ENCODE measurements around the gene ZP4.
"Not testable (repeated sequence)": the region's sequence is repeated elsewhere in the genome, so short reads cannot be mapped to it uniquely, and the experiment has no call there.

ZP4 gene

DNA sequence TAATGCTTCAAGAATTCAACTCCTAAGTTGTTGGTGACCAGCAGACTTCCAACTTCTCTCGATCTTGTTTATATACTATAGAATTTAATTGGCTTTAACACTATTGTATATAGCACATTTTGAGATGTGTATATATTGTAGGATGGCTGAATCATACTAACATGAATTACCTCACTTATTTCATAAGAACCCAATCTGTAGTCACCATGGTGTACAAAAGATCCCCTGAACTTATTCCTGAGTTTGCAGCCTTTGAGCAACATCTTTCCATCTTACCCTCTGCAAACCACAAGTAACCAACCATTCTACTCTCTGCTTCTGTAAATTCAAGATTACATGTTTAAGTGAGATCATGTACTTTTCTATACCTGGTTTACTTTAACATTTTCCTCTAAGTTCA lies 12.3 kb downstream of the ZP4 start:
- DNase-seq (ENCODE audit: low read depth in 2 of 2) = no peak

DNA sequence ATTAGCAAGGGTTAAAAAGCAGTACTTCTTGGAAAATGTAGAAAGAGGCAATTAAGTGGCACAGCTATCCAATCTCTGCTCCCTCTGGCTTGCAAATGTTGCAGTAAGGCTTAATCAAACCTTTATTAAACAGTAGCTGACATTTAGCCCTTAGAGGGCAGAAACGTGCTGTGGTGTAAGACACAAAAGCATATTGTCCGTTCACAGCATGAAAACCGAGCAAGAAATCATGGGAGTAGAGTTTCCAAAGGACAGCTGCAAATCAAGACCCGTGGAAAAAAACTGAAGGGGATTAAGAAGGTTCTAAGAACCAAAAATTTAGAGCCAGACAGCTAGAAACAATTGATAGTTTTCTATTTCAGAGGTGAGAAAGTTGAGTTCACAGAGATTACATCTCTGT lies 13.1 kb downstream of the ZP4 start:
- DNase-seq (ENCODE audit: low read depth in 2 of 2) = no peak

DNA sequence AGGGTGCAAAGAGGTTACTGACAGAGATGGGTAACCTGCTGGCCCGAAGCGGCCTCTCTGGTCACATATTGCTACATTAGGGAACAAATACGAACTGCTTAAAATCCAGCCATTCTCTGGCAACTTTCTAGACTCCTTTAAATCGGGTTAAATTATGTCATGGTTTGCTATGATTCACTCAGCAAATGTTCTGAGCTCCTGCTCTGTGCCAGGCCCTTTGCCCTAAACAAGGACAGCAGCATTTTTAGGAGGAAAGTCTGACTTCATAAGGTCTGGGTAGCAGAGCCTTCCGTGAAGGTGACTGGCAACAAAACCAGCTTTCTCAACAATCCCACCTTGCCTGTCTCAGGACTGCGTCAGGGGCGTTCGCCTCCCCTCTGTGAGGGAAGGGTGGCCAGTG lies 15.4 kb downstream of the ZP4 start:
- no peak for DNase-seq (ENCODE audit: low read depth in 2 of 2)

DNA sequence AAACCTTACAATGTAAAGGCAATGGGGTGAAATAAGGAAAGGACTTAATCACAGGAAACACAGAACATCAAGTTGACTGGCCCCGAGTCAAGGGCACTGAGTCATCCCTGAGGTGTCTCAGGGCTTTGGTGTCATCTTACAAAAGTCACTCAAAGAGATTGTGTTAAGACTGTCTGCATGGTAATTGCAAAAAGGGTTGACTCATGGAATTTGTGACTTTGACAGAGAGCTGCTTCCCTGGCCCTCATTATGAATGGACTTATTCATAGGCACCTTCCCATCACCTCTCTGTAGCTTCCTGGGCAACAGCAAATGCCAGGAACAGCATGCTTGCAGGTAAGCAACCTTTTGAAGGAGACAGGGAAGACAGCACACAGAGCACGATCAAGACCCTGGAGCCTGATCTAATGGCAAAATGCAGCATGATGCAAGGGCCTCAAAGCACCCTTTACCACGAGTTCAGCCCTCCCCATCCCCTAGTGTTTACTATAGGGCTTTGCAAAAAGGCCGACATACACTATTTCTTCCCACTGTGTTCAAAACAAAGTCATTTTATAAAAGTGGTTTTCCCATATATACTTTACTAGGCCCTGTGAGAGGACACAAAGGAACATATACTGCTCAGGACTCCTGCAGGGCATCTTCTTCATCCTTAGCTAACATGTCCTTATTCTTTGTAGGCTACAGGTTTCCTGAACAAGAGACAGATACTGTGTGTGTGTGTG lies 17.1 kb downstream of the ZP4 start:
- DNase-seq (ENCODE audit: low read depth in 2 of 2) = no peak

DNA sequence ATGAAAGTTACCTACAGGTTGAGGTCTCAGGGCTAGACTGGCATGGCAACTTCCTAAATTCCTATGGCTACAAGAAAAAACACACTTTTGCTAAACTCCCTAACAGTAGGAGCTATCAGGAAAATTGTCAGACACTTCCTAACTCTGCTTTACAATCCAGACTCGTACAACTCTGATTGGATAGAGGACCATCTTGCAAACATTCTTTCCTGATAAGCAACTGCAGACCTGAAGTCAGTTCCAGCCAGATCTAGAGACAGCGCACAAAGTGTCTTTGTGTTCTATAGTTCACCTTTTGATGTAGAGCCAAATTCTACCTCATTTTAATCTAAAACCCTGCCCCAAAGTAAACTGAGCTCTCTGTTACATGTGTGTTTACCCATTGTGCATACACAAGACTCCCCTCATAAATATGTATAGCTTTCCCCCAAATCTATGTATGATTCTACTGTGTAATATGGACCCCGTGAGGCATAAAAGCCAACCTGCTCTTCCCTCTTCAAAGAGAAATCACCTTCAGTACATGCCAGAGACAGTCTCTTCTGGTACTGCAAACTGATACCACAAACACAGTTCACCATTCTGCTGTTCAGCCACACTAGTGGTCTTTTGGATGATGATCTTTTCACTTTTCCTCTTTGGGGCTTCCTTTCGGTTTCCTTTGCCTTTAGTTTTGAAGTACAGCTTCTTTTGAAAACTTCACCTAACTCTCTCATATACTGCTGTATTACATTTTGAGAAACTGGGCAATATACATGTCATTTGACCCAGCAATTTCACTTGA lies 21.7 kb downstream of the ZP4 start:
- DNase-seq (ENCODE audit: low read depth in 2 of 2) = no peak

DNA sequence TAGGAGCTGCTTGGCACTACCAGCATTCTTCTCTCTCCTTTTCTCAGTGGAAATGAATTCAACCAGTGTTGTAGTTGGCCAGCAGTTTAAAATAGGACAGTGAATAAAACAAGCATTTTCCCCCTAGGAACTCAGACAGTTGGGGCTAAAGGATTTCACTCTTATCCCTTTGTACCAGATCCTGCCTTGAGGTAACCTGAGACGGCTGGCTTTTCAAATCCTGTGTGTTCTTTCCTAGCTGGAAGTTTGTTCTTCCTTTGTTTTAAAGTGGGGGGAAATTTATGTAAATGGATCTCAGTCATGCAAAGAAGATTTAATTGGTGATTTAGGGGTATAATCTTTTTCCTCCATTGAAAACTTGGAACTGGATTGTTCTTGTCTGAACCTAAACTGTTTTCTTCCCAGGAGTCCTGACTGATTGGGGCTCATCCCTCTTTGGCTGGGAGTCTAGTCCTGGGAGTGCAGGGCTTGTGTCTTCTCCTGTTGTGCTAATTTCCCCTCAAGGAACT lies 23.3 kb downstream of the ZP4 start:
- no peak for DNase-seq (ENCODE audit: low read depth in 2 of 2)

DNA sequence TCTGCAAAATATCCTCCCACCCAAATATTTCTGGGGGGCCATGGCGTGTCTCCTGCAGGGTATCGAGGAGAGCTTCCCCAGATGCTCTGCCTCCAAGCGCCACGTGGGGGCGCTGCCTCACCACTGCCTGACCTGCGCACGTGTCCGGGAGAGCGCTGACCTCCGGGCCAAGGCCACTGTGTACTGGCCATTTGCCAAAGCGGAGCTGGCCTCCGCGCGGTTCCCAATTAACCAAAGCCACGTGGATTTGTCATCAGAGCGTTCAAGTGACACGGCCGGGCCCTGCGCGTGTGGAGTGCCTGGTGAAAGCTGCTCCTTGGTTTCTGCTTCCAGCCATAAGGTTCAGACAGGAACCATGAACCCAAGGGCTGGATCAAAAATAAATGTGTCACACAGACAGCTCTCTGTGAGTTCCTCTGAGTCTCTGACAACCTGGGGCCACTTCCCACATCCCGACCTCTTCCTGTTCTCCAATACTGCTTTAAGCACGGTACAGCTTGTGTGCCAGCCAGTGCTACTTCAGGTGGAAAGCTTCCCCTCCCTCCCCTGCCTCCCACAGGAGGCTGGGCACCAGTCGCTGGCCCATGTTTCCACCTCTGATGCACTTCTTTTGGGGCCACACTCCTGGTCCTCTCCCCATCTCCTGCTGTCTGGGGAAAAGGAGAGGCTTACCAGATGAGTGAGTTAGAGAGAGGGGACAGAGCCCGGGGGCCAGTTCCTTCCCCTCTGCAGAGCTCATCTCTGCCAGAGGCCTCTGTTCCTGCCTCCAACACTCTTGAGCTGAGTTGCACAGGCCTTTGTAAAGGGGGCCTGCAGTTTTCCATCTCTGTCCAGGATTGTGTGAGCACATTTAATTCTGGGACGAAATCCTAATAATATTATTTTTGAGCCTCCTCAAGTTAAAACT lies 26.1 kb downstream of the ZP4 start:
- DNase-seq (ENCODE audit: low read depth in 2 of 2) = no peak

DNA sequence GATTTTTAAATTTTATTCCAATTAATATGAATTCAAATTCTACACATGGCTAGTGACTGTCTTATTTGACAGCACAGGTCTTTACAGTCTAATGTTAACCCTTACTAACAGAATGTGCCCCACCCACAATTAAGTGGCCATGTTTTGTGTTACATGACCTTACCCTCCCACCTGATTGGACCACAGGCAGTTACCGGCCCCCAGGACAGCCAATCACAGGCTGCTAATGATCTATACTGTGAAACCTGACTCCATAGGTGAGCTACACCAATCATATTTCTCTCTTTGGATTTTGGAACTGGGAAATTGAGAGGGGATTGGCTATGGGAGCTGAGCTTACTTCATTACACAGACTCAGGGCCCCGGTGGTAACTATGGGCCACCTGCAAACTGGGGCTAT lies 27.5 kb downstream of the ZP4 start:
- DNase-seq (ENCODE audit: low read depth in 2 of 2) = no peak

DNA sequence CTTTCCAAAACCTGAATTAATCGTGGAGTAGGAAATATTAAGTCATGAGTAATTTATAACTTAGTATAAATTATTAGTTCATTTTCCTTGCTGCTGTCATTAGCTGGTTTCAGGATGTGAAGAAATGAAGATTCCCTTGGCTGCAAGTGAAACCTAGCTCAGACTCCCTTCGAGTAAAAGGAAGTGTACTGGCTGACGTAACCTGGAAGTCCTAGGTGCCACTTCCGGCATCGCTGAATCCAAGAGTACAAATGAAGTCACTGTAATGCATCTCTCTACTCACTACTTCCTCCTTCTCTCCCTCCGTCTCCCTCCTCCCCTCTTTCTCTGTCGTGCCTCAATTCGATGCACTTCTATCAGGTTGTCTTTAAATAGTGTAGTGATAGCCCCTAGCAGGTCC lies 28.8 kb downstream of the ZP4 start:
- no peak for DNase-seq (ENCODE audit: low read depth in 2 of 2)

DNA sequence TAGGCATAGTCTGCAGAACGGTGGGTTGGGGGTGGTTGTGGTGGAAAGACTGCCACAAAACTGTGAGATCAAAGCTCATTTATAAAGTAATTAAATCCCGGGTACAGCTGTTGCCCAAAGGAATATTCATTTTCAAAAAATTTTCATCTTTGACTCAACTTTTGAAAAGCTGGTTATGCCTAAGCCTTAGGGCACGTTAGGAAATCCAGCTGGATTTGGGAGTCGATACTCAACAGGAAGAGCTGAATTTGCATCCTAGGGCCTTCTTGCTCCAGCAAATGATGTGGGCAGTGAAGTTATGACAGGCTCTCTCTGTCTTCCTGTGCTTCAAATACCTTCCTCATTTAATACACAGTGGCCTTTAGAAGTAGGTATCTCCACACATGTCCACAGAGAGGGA lies 31.7 kb downstream of the ZP4 start:
- DNase-seq (ENCODE audit: low read depth in 2 of 2) = no peak

DNA sequence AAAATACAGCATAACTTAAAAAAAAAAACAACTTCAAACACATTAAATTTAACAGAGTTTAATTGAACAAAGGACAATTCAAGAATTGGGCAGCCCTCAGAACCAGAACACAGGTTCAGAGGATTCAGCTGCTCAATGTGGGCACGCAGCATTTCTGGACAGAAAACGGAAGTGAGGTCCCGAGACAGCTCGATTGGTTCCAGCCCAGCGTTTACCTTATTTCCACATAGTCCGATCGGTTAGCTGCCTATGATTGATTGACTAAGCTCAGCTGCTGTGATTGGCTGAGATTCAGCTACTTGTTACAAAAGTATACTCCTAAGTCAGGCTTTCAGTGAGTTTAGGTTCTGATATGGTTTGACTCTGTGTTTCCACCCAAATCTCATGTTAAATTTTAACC lies 33.3 kb downstream of the ZP4 start:
- no peak for DNase-seq (ENCODE audit: low read depth in 2 of 2)

DNA sequence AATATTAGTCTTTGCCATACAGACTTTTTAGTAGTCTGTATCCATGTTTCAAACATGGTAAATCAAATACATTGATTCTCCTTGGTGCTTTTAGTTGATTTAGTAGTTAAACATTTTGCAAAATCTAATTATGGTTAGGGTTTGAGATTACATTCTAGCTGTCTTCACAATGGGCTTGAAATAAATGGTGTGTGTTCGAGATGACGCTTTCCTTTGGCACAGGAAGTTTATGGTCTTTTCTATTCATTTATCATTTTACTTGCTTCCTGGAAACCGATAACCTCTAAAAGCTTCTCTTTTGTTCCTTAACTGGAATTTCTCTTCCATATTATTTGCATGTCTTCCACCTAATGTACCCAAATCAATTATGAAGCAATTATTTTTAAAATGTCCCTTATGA lies 38.4 kb downstream of the ZP4 start:
- no peak for DNase-seq (ENCODE audit: low read depth in 2 of 2)

DNA sequence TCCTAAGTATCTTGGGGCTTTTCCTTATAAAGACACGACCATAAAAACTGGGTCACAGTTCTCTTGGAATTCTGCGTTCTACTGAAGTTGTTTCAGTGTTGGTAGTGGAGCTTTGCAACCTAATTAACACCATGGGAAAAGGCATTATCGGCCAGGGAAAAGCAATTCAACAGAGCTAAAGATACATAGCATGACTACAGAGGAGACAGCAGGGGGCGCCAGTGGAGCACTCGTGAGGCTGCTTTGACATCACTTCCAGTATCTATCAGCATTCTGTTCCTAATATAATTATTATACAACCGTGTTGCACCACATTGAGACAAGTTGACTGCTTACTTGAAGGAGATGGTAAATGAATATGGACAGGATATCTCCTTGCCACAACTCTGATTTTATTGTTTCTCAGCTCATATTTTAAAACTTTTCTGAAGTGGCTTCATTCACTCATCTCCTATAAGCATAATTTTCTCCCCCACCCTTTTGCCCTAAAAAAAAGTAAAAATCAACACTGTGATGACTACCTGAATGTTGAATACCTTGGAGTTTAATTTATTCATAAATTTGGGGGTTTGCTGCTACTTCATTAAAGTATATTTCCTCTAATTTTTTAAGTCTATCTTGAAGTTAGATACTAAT lies 39.4 kb downstream of the ZP4 start:
- no peak for DNase-seq (ENCODE audit: low read depth in 2 of 2)

DNA sequence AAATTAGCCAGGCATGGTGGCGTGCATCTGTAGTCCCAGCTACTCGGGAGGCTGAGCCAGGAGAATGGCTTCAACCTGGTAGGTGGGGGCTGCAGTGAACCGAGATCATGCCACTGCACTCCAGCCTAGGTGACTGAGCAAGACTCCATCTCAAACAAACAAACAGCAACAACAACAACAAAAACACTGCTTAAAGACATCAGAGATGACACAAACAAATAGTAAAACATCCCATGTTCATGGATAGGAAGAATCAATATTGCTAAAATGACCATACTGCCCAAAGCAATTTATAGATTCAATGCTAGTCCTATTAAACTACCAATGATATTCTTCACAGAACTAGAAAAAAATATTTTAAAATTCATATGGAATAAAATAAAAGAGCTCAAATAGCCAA lies 47.2 kb downstream of the ZP4 start:
- DNase-seq (ENCODE audit: low read depth in 2 of 2) = not testable (repeated sequence)

DNA sequence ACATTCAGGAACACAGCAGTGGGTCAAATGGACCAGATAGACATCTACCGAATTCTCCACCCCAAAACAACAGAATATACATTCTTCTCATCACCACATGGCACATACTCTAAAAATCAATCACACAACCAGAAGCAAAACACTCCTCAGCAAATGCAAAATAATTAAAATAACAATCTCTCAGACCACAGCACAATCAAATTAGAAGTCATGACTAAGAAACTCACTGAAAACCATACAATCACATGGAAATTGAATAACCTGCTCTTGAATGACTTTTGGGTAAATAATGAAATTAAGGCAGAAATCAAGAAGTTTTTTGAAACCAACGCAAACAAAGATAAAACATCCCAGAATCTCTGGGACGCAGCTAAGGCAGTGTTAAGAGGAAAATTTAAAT lies 49.2 kb downstream of the ZP4 start:
- no peak for DNase-seq (ENCODE audit: low read depth in 2 of 2)

DNA sequence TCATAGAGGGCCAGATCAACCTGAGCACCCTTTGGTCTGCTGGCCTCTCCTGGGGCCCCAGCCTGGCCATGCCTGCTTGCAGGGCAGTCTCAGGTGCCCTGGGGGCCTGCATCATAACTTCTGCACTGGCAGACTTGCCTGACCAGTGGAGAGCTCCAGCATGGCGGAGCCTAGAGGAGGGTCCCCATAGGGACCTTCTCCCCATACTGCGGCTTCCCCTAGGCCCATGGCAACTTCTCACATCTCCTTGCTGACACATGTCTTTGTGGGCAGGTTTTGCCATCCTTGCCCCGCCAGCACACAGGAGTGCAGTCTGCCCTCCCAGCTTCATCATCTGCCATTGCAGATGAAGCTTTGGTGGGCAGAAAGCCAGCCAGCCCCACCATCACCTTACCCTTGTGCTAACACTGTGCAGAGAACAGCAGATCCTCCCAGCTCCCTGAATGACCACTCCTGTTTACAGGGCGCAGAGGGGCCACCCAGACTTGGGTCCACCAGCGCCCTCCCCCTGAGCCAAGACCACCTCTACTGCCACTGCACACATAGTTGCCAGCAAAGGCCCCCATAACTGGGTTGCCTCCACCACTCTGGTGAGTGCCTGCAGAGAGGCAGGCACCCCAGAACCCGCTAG lies 51.7 kb downstream of the ZP4 start:
- no peak for DNase-seq (ENCODE audit: low read depth in 2 of 2)

DNA sequence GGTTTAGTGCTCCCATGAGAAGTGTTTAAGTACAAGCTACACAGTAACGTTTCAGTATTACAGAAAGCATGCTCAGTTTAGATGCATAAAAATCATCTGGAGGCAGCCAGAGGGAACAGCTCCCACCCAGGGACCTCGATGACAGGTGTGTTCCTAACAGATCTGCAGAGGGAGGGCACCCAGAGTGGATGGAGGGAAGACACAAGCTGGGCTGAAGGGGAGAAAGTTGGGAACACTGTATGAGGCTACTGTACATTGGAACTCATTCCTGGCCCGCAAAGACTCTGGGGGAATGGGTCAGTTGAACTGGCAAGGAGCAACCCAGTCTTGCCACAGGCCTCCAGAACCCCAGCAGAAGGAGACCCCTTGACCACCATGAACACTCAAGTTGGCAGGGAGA lies 52.4 kb downstream of the ZP4 start:
- DNase-seq (ENCODE audit: low read depth in 2 of 2) = no peak

DNA sequence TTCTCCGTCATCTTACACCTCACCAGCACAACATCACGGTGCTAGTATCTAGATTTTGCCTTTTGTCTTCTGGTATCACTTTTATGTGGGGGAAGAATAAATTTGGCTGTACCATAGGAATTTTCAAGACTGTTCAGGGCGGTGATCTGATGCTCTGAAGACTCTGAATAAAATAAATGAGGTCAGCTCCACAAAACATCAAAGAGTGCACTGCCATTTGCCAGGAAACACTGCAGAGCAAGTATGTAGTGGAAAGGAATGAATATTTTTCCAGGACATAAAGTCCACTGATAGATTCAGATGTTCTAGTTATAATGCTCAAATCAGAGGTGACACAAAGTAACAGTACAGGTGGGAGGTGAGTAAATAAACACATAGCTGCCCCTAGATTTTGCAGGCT lies 56.3 kb downstream of the ZP4 start:
- no peak for DNase-seq (ENCODE audit: low read depth in 2 of 2)

DNA sequence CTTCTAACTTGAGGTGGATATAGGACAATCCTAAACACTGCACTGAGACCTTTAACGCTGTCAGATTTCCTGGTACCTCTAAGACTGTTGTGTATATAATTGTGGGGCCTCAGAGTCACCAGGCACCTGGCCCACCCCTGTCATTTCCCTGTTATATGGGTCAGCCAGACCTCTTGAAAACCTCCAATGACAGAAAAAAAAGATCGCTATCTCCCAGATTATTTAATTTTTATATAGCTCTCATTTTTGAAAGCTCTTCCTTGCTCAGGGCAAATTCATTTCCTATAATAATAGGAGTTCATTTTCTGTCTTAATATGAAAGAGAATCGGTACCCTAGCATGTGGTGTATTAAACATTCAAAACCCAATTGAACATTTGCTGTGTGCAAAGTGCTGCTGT lies 56.7 kb downstream of the ZP4 start:
- no peak for DNase-seq (ENCODE audit: low read depth in 2 of 2)

DNA sequence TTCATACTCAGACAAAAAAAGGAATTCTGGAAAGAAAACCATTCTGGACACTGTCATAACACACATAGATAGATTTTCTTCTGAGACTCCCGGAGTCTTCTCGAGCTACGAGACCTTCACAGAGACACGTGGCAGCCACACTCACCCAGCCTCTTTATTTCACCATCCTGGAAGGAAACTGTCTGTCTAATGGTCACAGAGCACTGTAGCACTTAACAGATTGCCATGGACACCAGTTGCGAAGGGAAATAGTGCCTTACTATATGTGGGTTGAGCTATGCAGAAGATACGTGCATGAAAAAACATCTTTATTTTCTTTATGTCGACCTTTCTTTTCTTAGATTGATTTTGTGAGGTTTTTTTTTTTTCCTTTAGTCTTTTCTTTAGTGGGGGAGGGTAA lies 57.9 kb downstream of the ZP4 start:
- DNase-seq (ENCODE audit: low read depth in 2 of 2) = no peak

All from stimulated activated CD8-positive, alpha-beta memory T cell treated with anti-CD3 and anti-CD28 coated beads, Interleukin-15, amount 100 ng/mL, for 48 hours (primary cell).